Stimulated activated CD8-positive, alpha-beta memory T cell treated with anti-CD3 and anti-CD28 coated beads, Interleukin-15, amount 100 ng/mL, for 48 hours (primary cell): ENCODE measurements around the gene DOCK1.

ENCODE experiments used
- DNase-seq, 2 donors: peaks; one replicate each; pipeline ENCODE4 v3.0.0-alpha.2; 2020; ENCODE audit warnings: low read depth in 2 of 2

DOCK1 gene

DNA sequence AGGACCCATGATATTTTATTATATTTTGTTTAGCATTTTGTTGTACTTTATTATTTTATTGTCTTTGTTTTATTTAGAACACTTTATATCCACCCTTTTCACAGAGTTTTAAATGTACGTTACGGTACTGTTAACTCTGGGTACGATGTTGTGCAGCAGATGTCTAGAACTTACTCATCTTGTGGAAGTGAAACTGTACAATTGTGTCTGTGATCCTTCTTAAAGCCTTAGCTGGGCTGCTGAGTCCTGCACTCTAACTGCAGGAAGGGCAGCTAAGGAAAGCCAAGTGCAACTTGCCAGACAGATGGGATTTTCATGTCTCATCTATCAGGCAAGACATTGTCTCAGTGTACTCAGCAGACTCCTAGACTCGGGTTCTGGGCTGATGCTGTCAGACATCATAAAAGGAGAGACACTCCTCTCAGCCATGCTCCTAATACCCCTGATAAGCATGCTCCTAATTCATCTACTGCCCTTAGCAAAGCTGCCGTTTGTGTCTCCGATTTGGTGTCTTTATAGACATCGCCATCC, 305.8 kb downstream of the DOCK1 start:
- DNase-seq, result no peak

DNA sequence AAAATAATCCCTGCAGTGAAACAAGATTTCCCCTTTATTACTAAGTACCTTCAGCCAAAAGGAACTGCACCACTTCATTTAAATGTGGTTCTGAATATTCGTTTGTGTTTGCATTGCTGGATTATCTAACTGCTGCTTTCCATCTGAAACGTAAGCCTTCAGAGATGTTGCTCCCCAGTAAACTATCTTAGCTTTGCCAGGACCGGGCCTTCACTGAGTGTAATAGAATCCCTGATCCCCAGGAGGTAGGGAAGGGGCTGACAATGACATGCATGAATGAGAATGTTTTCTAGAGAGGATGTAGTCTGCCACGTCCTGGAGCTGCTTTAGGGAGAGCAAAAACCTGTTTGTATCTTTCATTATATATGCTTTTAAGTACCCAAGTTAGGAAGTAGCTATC, 310.6 kb downstream of the DOCK1 start:
- no peak for DNase-seq

DNA sequence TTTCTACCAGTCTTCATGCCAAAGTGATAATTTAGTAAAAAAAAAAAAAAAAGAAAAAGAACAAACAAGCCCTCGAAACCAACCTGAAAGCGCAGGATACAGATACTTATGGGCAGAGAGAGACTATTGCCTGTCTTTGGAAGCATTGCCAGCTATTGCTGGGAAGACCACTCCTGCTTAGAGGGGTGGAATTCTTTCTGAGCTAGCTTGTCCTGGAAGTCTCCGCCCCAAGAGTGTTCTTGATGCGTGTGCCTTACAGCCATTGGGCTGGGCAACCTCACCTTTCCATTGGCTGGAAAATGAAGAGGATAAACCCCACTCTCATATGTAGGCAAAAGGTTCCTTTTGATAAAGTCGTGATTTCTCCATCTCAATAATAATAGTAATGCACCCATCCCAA, 311.0 kb downstream of the DOCK1 start:
- no peak for DNase-seq

DNA sequence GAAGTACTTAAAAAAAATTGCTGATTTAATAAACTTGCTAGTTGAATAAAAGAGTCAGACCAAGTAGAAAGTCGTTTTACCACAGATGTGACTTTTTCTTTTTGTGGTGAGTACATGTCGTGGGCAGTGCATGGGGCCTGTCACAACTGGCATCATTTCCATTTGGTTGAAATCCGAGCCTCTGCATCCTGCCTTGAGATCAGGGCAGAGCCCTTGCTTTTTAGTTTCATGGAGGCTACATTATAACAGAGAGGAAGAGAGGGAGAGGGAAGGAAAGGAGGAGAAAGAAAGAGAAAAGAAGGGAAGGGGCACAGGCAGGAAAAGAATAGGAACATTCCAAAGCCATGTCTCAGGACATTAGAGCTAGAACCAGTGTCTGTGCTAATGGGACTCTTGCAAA, 311.6 kb downstream of the DOCK1 start:
- no peak for DNase-seq

DNA sequence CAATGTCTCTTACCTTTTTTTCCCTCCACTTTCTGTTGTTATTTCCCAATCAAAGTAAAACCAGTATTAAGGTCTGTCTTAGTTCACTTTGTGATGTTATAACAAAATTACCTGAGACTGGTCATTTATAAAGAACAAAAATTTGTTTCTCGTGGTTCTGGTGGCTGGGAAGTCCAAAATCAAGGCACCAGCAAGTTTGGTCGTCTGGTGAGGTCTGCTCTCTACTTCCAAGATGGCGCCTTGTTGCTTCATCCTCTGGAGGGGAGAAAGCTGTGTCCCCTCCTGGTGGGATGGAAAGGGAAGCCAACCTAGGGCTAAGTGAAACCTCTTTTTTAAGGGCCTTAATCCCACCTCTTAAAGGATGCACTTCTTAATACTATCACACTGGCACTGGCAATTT, 313.4 kb downstream of the DOCK1 start:
- DNase-seq, result no peak

DNA sequence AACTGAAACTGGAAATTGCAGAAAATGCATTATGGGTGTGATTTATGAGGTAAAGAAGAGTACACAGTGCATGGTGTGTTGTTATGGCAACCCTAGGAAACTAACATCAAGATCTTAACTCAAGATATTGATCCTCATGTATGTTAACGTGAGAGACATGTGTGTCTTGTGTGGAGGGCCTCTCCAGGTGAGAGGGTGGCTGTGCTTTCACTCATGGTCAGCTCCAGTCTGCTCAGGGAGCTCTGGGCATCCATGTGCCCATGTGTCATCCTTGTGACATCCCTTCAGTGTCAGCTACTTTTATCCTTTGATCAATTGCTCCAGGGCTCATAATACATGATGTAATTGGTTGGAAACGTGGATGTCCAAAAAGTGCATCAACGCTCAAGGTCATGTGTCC, 316.1 kb downstream of the DOCK1 start:
- no peak for DNase-seq

DNA sequence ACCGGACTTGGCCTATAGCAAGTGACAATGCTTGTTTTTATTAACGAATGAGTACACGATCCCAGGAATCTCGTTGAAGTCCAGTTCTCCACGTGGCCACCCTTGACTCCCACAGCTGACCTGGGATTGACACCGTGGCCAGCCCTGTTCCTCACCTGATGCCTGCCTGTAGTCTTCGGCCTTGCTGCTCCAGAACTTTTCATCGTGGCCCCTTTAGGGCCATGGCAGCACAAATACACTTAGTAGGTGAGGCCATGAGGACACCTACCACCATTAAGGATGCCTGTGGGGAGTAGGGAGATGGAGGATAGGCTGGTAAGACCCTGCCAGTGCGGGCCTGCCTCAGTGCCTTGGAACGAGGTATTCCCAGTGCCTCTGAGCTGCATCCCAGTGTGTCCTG, 321.8 kb downstream of the DOCK1 start:
- no peak for DNase-seq

DNA sequence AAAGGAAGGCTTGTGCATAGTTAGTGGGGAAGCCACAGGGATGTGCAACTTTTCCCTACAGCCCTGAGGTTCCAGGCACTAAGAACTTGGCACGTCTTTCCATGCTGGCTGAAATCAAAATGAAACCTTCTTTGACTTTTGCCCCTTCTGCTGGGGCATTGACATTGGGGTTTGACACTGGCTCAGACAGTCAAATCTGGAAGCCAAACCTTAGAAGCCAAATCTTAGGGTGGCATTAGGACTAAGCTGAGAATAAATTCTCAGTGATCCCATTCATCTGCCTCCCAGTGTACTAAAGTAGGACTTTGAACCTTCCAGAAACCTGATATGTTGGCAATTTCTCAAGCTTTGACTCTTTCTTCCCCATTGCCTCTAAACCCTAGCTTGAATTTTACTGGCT, 322.4 kb downstream of the DOCK1 start:
- no peak for DNase-seq

DNA sequence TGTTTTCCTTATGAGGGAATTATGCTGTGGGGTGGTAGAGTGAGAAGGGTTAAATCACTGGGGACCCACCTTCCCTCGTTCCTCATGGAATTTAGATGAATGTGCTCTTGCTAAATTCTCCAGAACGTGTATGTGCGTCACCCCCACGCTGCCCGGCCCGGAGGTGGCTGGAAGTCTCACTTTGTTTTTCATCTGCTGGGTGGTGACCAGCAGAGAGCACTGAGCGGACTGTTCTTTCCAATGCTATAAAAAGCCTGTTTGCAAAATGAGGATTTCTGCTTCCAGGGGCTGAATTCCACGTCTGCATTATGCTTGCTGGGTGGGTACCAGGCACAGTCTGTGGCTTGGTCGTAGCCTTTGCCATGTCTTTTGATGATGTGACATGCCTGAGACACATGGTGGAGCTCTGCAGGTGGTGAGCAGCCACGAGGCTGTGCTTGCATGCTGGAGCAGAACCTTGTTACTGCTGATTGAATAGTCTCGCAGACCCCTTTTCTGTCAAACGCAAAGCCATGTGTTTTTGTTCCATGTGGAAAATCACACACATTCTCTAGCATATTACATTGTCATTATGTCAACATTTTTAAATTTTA, 323.1 kb downstream of the DOCK1 start:
- DNase-seq, result no peak

DNA sequence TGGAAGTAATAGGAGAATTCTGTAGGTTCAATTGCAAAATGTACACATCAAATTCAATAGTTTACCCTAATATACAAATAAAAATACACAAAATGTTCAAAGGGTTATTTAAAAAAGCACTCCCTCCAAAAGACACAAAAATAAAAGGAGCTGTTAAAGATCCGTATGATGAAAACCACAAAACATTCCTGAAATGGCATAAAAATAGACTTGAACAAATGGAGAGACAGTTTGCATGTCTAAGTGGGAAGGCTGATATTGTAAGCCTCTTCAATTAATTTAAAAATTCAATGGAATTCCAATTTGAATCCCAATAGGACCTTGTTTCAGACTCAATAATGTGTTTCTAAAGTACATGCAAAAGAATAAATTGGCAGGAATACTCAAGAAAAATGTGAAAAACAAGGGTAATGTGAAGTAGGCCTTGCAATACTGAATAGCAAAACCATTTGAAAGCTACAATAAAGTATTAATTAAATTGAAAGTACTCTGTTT, 329.1 kb downstream of the DOCK1 start:
- no peak for DNase-seq

DNA sequence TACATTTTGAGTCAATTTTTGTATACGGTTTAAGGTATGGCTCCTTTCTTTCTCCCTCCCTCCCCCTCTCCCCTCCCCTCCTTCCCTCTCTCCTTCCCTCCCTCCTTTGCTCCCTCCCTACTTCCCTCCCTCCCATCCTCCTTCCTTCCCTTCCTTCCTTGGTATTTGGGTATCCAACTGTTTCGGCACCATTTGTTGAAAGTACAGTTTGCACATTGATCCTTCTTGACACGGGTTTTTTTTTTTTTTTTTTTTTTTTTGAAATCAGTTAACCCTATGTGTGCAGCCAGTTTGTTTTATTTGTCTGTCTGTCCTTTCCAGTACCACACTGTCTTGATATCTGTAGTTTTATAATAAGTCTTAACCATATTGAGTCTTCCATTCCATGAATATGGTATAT, 331.0 kb downstream of the DOCK1 start:
- DNase-seq, result no peak

DNA sequence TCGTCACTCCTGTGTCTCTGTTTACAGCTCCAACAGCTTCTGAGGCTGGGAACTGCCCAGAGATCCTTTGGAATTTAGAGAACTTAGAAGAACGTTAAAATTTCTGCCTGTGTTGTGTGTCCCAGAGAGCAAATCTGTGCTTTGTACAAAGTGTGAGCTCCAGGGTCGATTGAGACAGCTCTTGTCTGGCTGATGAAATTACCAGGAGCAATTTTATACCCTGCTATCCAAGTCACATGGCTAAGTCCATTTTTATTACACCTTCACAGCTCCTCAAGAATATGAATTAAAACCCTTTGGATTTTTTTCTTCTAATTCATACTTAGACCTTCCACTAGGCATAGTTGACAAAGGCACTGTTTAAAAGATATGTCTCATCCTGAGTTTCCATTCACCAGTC, 337.7 kb downstream of the DOCK1 start:
- DNase-seq, result no peak

DNA sequence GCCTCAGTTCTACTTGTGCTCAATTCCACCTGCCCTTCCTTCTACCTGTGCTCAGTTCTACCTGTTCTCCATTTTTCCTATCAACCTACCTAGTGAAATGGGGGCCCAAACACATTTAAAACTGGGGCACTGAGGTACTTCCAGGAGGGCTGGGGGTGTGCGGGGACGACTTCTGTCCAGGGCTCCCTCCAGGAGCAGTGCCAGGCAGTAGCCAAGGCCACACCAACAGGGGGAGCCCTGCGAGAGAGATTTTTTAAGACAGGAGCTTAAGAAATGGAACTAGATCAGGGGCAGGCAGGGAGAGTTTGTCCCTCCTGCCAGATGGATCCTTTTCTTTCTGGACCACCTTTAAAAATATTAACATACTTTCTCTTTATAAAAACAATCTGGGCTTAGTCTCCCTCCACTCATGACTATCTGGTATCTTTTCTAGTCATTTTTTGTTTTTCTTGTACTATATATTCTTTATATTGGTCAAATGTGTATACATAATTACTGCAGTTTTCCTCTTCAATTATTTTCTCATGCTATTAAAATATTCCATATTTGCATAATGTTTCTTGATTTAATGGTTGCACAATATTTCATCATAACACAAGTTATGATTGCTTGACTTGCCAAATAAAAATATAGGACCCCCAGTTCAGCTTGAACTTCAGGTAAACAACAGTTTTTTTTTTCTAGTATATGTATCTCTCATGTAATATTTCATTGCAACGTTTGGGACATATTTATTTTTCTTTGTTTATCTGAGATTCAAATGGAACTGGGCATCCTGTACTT, 338.5 kb downstream of the DOCK1 start:
- no peak for DNase-seq

DNA sequence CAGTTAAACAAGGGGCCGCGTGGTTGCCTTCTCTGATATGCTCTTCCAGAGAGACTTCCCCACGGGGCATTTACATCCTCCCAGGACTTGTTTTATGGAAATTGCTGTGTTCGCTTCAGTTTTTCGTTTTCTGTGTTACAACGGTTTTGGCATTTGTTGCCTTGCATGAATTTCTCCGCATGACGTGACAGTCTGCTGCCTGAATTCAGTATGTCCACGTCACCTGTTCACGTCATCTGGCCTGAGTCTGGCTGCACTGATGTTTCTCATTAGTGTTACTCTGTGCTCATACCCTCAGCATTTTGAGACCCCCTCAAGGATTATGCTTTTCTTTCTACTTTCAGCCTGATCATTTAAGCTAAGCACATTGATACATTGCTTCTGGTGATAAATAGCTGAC, 340.2 kb downstream of the DOCK1 start:
- no peak for DNase-seq

DNA sequence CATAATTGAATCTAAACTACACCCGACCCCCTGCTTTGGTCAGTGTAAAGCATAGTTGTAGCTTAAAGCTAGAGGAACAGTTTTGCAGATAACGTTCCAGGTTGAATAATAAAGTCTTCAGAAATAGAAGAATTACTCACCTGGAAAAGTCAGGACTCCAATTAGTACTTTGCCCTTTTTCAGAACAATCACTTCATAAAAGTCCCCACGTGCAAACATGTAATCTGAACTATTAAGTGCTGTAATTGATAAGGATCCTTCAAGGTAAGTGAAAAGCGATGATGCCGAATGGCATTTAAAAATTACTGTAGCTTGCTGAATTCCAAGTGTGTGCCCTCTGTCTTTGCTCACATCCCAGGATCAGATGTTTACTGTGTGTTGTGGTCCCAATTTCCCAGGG, 344.8 kb downstream of the DOCK1 start:
- DNase-seq, result no peak

DNA sequence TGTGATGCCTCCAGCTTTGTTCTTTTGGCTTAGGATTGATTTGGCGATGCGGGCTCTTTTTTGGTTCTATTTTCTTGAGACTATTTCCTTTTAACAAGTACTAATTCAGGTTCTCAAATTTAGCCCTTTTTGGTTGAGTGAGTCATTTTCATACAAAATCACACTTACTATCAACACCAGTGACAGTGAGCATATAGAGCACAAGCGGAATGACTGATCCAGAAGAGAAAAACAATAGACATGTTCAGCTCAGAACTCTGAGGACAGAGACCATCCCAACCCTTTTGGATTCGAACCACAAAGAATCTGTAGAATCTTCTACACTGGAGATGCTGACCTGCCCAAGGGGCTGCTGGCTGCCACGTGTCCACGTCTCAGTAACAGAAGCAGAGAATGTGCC, 347.6 kb downstream of the DOCK1 start:
- DNase-seq, result no peak

DNA sequence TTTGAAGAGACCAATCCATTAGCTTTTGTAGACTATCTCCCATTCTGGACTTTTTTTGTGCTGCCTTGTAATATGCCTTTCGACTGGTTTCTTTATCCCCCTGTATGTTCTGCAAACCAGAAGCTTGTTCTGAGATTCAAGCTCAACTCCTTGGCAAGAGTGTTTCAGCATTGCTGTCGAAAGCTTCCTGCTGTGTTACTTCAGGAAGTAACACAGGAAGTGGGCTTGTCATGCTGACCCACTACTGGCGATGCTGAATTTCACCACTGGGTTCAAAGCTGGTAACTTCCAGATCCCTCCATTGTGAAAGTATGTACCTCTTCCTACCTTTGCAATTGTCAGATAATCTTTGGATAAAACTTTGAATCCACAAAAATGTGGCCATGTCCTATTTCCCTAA, 349.0 kb downstream of the DOCK1 start:
- DNase-seq, result no peak

DNA sequence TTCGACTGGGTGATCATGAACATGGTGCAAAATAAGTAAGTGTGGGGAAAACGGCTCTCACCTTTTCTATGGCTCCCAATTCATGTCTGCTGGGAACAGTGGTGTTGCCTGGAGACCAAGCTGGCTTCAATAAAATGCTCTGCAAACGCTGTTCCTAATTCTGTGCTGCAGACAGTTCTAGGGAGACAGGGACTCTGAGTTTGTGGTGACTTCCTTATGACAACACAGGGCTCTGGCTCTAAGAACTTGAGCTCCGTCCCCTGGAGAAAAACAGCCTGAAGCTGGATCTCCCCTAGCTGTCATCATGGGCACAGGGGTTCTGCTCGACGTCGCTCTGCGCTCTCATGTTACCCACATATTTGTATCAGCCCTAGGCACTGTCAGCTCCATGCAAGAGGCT, 352.2 kb downstream of the DOCK1 start:
- DNase-seq, result no peak

DNA sequence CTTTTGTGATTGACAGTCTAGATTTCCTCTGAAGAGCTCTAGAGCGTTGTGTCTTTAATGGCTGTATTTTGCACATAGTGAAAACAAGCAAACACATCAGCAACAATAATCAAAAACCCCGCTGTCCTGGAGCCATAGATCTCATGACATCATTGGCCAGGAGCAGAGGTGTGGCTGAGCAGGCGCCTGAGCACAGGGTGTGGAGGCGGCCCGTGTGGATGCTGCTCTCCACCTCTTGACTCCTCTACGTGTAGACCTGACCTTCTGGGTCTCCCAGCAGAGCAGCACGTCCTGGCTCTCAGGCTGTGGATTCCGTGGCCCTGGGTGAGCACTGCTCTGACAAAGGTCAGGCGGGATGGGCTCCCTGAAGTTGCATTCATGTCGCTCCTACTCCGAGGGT, 354.1 kb downstream of the DOCK1 start:
- no peak for DNase-seq

DNA sequence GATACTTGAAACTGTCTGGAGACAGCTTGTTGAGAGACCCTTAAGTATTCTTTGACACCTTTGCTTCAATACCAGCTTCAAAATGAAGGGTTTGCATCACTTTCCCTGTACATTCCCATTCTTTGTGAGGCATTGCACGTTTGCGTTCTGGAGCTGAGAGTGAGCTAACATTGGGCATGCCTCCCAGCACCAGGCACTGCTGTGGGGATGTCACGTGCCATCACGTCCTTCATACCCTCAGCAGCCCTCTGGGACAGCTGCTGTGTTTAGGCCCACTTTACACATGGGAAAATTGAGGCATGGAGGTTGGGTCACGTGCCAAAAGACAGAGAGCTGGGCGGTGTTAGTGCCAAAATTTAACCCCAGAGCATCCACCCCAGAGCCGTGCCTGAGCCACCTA, 357.4 kb downstream of the DOCK1 start:
- no peak for DNase-seq

DNA sequence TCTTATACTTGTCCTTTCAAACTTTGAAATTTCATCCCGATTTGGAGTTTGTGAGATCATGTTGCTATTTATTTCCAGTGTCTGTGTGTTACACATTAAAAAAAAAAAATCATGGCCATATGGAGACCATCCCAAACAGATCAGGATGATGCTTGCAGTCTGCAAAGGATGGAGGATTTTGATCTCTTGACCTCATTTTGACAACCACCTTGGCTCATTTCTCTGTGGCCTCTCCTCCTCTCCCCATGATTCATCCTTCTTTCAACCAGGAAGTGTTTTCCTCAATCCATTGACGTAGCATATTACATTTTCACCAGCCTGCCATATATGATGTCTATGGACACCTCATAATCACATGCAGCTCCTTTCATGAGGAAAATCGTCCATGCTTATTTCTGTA, 360.1 kb downstream of the DOCK1 start:
- DNase-seq, result no peak

DNA sequence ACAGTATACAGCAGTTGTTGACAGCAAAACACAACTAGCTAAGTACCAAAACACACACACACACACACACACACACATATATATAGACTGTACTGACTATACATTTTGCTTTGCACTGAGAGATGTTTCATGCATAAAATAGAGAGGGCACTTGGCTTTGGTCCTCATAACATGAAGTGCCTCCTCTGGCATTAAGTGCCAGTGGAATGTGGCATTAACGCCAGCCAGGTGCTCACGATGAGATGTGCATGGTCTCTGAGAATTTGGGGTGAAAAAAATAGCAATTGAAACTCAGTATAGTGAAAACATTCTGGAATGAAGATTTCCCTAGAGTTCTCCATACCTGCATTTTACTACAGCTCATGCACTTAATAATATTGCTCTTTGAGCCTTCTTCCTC, 361.2 kb downstream of the DOCK1 start:
- DNase-seq, result no peak

DNA sequence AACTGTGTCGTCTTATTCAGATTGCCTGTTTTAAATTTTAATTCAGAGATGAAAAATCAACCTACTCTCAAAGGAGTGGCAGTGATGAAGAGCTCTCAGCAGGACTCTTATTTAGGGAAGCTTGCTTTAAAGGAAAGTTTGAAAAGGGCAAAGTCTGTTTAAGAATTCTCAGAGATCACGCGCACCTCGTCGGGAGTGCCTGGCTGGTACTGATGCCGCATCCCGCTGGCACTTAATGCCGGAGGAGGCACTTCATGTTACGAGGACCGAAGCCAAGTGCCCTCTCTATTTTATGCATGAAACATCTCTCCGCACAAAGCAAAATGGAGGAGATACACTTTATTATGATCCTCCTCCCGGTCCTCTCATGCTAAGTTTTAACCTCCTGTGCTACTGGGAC, 362.2 kb downstream of the DOCK1 start:
- DNase-seq, result no peak

DNA sequence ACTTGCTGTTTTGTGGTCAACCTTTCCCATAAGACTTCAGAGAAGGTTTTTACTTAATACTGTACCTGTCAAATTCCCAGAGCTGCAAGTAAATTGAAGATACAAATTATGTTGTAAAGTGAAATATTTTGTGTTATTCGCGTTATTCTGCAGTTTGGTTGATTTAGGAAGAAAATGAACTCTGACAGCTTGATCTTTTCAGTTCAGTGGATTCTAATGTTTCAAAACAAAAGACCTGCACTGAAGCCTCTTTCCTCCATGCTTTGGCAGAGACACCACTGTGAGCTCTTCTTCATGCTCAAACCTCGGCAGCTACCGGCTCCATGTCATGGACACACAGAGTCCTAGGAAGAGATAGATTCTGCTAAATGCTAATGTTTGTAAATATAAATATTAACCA, 366.8 kb downstream of the DOCK1 start:
- no peak for DNase-seq
